Endometrium (tissue), 2 donors: ENCODE data around the gene AJM1.
"Not testable (repeated sequence)": the region's sequence is repeated elsewhere in the genome, so short reads cannot be mapped to it uniquely, and the experiment has no call there.

Experiments used
- FAIRE-seq: peaks from 2 replicates; lab custom pipeline; 2012; peaks lifted over from hg19 to GRCh38; lab: Jason Lieb, UNC
- donor health status: control.
- donor health status: control.

Gene AJM1

GRCh38 chr9:136831720-136832104, 10.6 kb upstream of the AJM1 start:
- FAIRE-seq: no peak

GRCh38 chr9:136832581-136832980, 9.7 kb upstream of the AJM1 start:
- FAIRE-seq: no peak

- FAIRE-seq: not testable (repeated sequence)
Observed at GRCh38 chr9:136833381-136834048, 8.8 kb upstream of the AJM1 start.

GRCh38 chr9:136835162-136835931, 6.9 kb upstream of the AJM1 start:
- no peak for FAIRE-seq

GRCh38 chr9:136835932-136836904, 6.1 kb upstream of the AJM1 start:
- no peak for FAIRE-seq

- no peak for FAIRE-seq
Observed at GRCh38 chr9:136837146-136837855, 5.0 kb upstream of the AJM1 start.

GRCh38 chr9:136837856-136838277, 4.4 kb upstream of the AJM1 start:
- FAIRE-seq: not testable (repeated sequence)

- FAIRE-seq: no peak
Observed at GRCh38 chr9:136838314-136839228, 3.7 kb upstream of the AJM1 start.

GRCh38 chr9:136839229-136840139, 2.8 kb upstream of the AJM1 start:
- no peak for FAIRE-seq

GRCh38 chr9:136840140-136840876, 2.0 kb upstream of the AJM1 start:
- no peak for FAIRE-seq

GRCh38 chr9:136840877-136841645, 1.2 kb upstream of the AJM1 start:
- no peak for FAIRE-seq

- not testable (repeated sequence) for FAIRE-seq
Observed at GRCh38 chr9:136841646-136842379, 465 bp upstream of the AJM1 start.

GRCh38 chr9:136843159-136843800, 1.0 kb downstream of the AJM1 start:
- FAIRE-seq: not testable (repeated sequence)

GRCh38 chr9:136843801-136844740, 1.8 kb downstream of the AJM1 start:
- not testable (repeated sequence) for FAIRE-seq

- FAIRE-seq: no peak
Observed at GRCh38 chr9:136844761-136845464, 2.6 kb downstream of the AJM1 start.
